ENCODE results near the gene TUBB.

TUBB gene

GRCh38 chr6:30719791-30720737, at the start of gene TUBB:
TUBB (plus strand) TSS chr6:30720352; CDS start chr6:30720507, 155 bp downstream.
- DNase-seq (ENCODE audit: low read depth): peak; percentile 98

GRCh38 chr6:30670760-30671527, 49.2 kb upstream of the TUBB start:
- DNase-seq (ENCODE audit: low read depth): no peak

- peak; percentile 98 for DNase-seq (ENCODE audit: low read depth)
Measured at GRCh38 chr6:30672445-30673253, 47.5 kb upstream of the TUBB start, which contains the start of gene DHX16. DHX16 (minus strand) TSS chr6:30673006; CDS start chr6:30672841, 165 bp downstream.

DNA sequence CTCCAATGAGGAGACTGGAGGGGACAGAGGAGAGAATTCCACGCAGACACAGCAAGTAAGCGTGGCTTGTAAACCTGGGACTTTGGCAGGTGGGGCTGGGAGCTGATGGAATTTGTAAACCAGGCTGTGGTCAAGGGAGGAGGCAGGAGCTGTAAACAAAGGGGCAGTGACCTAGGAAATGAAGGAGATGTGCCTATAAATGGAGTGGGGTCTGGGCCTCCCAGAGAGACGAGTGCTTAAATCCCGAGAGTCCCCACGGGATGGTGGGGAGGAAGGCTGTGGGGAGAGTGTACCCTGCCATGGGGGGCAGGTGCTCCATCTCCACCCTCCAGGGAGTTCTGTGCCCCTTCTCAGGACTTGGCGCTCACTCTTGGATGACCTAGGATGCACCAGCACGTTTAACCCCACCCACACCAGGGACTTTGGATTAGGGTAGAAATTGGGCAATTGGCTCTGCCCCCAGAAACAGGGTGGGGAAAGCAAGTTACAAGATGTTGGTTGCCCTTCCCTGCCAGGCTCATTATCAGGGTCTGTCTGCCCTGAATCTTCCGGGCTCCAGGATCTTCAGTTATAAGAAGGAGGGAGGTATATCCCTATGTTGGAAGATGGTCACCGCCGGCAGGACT, 43.4 kb upstream of the TUBB start:
- DNase-seq (ENCODE audit: low read depth): no peak

DNA sequence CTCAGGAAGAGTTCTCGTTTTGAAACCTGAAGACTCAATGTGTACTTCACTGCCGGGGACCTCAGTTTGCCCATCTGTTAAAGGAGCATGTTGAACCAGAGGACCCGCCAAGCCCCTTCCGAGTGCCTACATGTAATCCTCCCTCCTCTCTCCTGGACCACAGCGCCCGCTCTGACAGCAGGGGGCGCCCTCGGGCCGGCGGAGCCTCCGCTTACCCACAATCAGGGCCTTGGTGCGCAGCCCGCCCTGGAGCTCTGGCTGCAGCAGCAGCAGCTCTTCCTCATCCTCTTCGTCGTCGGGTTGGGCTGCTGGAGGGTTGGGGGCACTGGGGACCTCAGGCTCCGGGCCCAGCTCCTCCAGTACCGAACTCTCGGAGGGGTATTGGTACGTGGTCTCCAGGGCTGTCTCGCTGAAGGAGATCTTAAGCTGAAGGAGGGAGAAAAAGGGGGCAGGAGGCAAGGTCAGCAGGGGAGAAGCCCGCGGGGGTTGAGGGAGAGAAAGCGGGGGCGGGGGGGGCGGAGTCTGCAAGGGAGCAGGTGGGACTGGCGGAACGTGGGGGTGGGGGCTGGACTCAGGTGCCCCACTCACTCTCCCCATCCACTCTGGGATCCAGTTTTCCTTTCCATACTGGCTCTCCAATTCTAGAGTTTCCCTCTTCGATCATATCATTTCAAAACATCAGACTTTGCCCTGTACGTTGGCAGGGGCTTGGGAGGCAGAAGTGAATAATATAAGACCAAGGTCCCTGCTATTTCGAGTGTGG, 41.0 kb upstream of the TUBB start:
- DNase-seq (ENCODE audit: low read depth): peak; percentile 47

DNA sequence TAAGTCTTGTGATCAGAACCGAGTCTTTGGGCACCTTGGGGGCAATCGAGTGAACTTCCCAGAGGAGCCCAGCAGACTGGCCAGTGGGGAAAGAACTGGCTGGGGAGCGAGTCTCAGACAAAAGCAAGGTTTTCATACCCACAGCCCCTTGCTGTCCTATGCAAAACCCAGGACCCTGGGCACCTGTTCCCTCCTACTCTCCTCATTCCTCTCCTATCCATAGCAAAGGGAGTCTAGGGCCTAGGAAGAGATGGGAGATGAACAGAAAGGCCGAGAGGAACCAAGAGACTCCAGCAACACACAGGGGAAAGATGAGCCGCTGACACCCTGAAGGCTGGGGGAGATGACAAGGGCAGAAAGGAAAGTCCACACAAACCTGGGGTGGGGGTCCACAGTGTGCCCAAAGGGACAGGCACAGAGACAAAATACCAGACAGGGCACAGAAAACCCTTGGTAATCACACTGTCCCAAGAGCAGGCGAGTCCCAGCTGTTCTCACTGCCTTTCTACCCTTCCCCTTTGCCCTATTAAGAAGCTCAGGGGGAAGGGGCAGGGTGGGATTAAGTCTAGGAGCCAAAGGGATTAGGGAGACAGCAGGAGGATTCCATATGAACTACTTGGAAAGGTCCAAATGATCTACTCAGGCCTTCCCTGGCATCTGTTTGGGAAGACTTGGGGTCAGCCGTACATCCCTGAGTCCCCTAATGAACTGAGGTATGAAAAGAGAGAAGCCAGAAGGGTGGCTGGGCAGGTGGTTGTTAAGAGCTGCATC, 40.2 kb upstream of the TUBB start:
- DNase-seq (ENCODE audit: low read depth): no peak

- no peak for DNase-seq (ENCODE audit: low read depth)
Measured at GRCh38 chr6:30681766-30682142, 38.4 kb upstream of the TUBB start.

- peak; percentile 76 for DNase-seq (ENCODE audit: low read depth)
Measured at GRCh38 chr6:30682143-30683117, 37.7 kb upstream of the TUBB start.

GRCh38 chr6:30683183-30683979, 36.8 kb upstream of the TUBB start:
- DNase-seq (ENCODE audit: low read depth): no peak

DNA sequence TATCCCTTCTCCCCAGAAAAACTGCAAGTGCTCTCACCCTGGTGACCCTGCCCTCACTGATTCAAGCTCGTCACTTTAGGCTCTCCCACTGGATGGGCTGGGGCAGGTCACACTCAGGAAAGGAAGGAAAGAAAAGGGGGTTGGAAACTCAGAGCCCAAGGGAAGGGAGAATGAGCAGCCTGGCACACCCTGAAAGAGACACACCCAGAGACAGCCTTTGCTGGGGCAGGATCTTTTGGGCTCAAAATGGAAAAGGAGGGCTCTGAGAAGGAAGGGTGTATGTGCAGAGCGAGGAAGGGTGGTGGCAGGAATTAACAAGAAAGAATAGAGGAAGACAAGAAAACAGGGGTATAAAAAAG, 36.2 kb upstream of the TUBB start:
- no peak for DNase-seq (ENCODE audit: low read depth)

- no peak for DNase-seq (ENCODE audit: low read depth)
Measured at GRCh38 chr6:30684386-30685156, 35.6 kb upstream of the TUBB start.

- DNase-seq (ENCODE audit: low read depth): no peak
Measured at GRCh38 chr6:30685157-30686008, 34.8 kb upstream of the TUBB start.

- peak; percentile 47 for DNase-seq (ENCODE audit: low read depth)
Measured at GRCh38 chr6:30686009-30686907, 33.9 kb upstream of the TUBB start, which contains the start of gene PPP1R18. PPP1R18 (minus strand) TSS chr6:30686645; CDS start chr6:30686018, 627 bp downstream.

GRCh38 chr6:30686908-30687658, 33.1 kb upstream of the TUBB start:
- DNase-seq (ENCODE audit: low read depth): peak; percentile 94
